Adipocyte (in vitro differentiated cells): ENCODE results near the gene FAM187B.

Experiments
- DNase-seq: peaks from one replicate; pipeline ENCODE4 v3.0.0-alpha.2; 2015; ENCODE audit warnings: low read depth
- H3K27me3 ChIP-seq: replicated peaks from 2 replicates; pipeline ENCODE4 v1.7.0; 2013; ENCODE audit warnings: mild to moderate bottlenecking, low read length, moderate library complexity; ENCODE audit not compliant: control insufficient read depth, insufficient read depth
- H3K36me3 ChIP-seq: 2 replicates; pipeline ENCODE4 v1.7.0; 2013; ENCODE audit warnings: low read length, mild to moderate bottlenecking, moderate library complexity; ENCODE audit not compliant: control insufficient read depth, insufficient read depth, severe bottlenecking
- H3K4me1 ChIP-seq: 2 replicates; pipeline ENCODE4 v1.7.0; 2013; ENCODE audit warnings: mild to moderate bottlenecking, low read length, moderate library complexity; ENCODE audit not compliant: control insufficient read depth, insufficient read depth
- H3K4me3 ChIP-seq: 2 replicates; pipeline ENCODE4 v1.7.0; 2013; ENCODE audit warnings: mild to moderate bottlenecking, low read length, moderate library complexity
- H3K9ac ChIP-seq: 2 replicates; pipeline ENCODE4 v1.7.0; 2013; ENCODE audit warnings: mild to moderate bottlenecking, low read length, moderate library complexity
- H3K9me3 ChIP-seq: 2 replicates; pipeline ENCODE4 v1.7.0; 2013; ENCODE audit warnings: mild to moderate bottlenecking, low read length, moderate library complexity; ENCODE audit not compliant: control insufficient read depth

FAM187B gene

DNA sequence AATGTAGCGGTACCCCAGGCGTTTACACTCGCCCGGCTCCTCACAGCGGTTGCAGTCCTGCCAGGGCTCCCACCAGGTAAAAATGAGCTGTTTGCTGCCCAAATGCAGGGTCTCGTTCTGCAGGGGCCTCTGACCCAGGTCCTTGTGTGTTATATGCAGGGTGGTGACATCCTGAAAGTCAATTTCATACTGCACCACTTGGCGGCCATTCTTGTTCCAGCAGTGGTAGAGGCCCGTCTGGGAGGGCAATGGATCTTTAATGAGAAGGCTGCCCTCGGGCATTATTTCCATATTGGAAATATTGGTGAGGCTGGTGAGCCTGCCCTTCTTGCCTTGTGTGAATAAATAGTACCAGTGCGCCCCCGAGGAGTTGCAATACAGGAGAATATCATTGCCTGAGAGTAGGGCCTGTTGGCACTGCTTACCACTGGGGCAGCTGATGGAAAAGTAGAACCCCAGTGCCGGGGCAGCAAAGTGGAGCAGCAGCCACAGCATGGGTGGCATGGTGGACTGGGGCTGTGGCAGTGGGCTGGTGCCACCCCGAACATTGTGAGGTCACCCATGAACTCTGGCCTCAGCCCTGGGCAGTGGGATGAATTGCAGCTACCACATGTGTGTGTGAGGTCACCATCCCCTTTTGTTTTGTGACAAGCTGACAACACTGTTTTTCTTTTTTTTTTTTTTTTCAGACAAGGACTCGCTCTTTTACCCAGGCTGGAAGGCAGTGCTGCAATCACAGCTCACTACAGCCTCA lies at the start of gene FAM187B:
Gene FAM187B, minus strand, starts transcription at position 563 of the 754 bp plus-strand sequence. Its CDS starts 59 bp downstream, at position 504.
- no peak for DNase-seq
- no peak within 1 kb of the TSS for H3K4me3 ChIP-seq

DNA sequence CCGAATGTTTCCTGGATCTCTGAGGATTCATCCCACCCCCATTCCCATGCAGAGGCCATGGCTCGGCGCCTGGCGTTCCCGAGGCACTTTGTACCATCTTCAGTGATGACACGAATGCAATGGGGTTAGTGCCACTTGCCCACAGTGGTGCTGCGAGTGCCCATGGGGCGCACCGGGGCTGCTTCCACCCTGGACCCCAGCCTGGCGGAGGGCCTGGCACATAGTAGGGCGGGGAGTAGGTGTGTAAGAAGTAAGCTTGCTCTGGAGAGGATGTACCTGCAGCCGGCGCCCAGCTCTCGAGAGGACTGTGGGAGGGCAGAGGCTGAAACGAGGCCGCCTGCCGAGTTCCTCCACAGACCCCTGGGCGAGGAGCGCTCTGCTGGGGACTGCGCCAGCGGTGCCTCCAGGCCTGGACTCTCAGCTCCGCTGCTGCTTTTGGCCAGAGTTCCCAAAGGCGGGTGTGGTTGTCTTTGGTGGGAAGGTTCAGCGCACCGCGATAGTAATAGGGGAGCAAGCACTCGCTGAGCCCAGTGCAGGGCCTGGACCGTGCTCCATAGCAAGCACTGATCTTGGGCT lies 48.3 kb upstream of the FAM187B start:
- Histone ChIP-seq H3K9ac (no peak overlapping the region), H3K36me3 (peaks cover 45% of the 10 kb centered on the region), H3K27me3 (no peaks in the 10 kb centered on the region), H3K4me3 (no peak overlapping the region), H3K9me3 (no peaks in the 10 kb centered on the region), H3K4me1 (peaks cover 20% of the 10 kb centered on the region)
- no peak for DNase-seq

More for the DNA sequence above, at the start of gene FAM187B:
- no peaks in the 10 kb centered on the region for H3K36me3 ChIP-seq
- H3K9ac ChIP-seq = no peak within 1 kb of the TSS
- peaks cover 2% of the 10 kb centered on the region for H3K9me3 ChIP-seq
- peaks cover 32% of the 10 kb centered on the region for H3K27me3 ChIP-seq
- H3K4me1 ChIP-seq = no peaks in the 10 kb centered on the region

DNA sequence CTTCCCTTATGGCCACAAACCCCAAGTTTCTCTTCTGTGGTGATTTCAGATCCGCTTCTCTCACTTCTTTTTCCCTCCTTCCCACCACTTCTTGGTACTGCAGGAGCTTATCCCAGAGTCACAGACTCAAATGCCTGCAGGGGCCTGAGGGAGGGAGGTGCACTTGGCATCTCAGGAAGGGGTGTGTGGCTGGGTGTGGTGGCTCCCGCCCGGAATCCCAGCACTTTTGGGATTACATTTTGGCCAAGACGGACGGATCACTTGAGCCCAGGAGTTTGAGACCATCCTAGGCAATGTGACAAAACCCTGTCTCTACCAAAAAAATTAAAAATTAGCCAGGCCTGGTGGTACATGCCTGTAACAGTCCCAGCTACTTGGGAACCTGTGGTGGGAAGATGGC lies 45.8 kb upstream of the FAM187B start:
- H3K9me3 ChIP-seq = no peaks in the 10 kb centered on the region
- H3K4me1 ChIP-seq = no peaks in the 10 kb centered on the region
- H3K36me3 ChIP-seq = peaks cover 60% of the 10 kb centered on the region
- DNase-seq = no peak
- no peaks in the 10 kb centered on the region for H3K27me3 ChIP-seq
- no peak overlapping the region for H3K4me3 ChIP-seq
- no peak overlapping the region for H3K9ac ChIP-seq

DNA sequence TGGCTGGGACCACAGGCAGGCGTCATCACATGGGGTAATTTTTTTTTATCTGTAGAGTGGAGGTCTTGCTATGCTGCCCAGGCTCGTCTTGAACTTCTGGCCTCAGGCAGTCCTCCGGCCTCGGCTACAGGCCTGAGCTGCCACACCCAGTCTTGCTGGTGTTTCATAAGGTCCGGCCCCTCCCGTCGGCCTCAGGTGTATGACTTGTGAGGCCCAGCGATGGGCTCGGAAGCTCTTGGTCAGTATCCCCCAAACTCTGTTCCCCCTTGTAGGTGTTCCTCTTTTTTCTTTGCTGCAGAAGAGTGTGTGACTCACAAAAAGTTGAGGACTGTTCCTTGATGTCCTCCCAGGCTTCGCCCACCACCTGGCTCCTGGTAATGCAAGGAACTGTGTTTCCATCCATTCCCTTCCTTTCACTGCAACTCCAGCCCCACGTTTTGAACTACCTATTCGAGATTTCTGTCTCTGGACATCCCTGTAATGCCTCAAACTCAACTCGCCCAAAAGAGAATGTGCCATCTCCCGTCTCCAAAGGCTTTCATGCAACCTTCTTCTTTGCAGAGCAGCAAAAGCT lies 45.2 kb upstream of the FAM187B start:
- Histone ChIP-seq H3K36me3 (peaks cover 54% of the 10 kb centered on the region), H3K9me3 (no peaks in the 10 kb centered on the region), H3K4me3 (no peak overlapping the region), H3K27me3 (no peaks in the 10 kb centered on the region), H3K9ac (no peak overlapping the region), H3K4me1 (no peaks in the 10 kb centered on the region)
- no peak for DNase-seq

DNA sequence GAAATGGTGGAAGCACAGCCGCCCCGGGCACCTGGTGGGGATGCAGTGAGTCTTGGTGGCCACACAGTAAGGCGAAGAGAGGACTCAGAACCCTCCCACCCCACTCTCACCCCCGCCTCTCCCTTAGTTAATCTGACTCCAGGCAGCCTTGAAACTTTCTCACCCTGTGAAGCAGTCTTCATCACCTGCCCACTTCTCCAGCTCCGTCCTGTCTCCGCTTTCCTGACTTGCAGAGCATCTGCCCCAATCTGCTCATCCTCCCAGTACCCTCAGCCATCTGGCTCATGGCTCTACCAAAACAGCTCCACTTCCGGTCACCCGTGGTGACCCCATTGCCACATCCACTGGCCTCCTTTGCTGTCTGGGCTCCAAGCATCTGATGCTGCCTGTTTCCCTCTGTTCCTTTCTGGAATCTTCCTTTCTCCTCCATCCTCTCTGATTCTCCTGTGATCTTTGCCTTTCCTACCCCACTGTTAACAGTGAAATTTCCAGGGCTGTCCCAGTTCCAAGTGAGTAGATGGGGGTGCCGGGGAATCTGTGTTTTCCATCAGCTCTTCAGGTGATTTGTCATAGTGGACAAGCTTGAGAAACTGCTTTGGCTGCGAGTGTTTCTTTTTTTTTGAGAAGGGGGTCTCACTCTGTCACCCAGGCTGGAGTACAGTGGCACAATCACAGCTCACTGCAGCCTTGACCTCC lies 44.6 kb upstream of the FAM187B start:
- Histone ChIP-seq H3K4me3 (no peak overlapping the region), H3K9ac (no peak overlapping the region), H3K9me3 (no peaks in the 10 kb centered on the region), H3K36me3 (peaks cover 52% of the 10 kb centered on the region), H3K27me3 (no peaks in the 10 kb centered on the region), H3K4me1 (no peaks in the 10 kb centered on the region)
- DNase-seq = no peak

DNA sequence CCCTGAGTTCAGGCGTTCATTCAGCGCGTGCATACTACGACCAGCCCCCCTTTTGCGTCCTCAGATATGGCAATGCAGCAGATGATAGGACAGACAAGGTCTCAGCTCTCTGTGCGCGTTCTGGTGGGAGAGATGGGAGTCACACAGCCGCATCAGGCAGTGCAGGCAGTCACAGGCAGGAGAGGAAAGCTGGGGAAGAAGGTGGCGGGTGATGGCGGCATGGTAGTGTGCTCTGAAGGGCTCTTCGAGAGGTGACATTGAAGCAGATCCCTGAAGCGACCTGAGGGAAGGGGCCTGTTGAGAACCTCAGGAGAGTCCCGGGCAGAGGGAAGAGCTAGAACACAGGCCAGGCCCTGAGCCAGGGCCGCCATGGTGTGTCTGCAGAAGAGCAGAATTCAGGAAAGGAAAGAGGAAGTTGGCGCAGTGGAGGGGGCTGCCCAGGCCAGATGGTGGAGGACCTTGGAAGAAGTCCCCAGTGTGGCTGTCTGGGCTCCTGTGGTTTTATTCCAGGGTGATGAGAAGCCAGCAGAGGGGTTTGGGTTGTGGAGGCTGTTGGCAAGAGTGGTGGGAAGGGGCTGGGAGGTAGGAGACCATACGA lies 43.7 kb upstream of the FAM187B start:
- Histone ChIP-seq H3K4me3 (no peak overlapping the region), H3K4me1 (no peaks in the 10 kb centered on the region), H3K9ac (no peak overlapping the region), H3K27me3 (no peaks in the 10 kb centered on the region), H3K9me3 (no peaks in the 10 kb centered on the region), H3K36me3 (peaks cover 52% of the 10 kb centered on the region)
- DNase-seq = no peak

DNA sequence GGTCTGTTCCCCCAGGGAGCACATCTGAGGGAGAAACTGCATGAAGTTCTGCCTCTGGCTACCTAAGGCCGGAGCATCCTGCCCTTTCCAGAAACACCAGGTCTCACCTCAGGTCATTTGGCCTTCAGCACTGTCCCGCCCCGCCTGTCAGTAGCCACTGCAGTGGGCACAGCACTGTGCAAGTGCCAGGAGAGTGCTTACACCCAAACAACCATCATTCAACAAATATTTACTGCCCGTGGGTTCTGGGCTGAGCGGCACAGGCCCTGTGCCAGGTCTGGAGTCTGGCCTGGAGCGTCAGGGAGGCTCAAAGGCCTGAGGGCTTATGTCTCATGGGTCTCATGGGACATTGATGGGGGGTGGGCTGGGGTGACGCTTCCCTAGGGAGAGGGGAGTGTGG lies 43.0 kb upstream of the FAM187B start:
- H3K36me3 ChIP-seq = peaks cover 49% of the 10 kb centered on the region

DNA sequence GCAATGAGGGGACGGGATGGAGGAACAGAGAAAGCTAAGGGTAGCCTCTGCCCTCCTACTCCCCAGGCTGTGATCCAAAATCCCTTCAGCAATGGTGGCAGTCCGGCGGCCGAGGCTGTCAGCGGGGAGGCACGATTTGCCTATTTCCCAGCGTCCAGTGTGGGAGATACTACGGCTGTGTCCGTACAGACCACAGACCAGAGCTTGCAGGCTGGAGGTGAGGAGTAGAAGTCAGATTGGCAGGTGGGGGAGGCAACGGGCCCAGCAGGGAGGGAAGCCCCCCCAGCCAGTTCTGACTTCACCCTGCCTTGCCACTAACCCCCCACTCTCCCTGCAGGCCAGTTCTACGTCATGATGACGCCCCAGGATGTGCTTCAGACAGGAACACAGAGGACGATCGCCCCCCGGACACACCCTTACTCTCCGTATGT lies 41.9 kb upstream of the FAM187B start:
- DNase-seq = no peak
- H3K4me1 ChIP-seq = peaks cover 16% of the 10 kb centered on the region
- H3K36me3 ChIP-seq = peaks cover 39% of the 10 kb centered on the region
- no peak overlapping the region for H3K4me3 ChIP-seq
- H3K9ac ChIP-seq = no peak overlapping the region
- H3K27me3 ChIP-seq = no peaks in the 10 kb centered on the region
- H3K9me3 ChIP-seq = no peaks in the 10 kb centered on the region

More for the DNA sequence above, 43.0 kb upstream of the FAM187B start:
- Histone ChIP-seq H3K27me3 (no peaks in the 10 kb centered on the region), H3K4me3 (no peak overlapping the region), H3K9ac (no peak overlapping the region), H3K4me1 (peaks cover 5% of the 10 kb centered on the region), H3K9me3 (no peaks in the 10 kb centered on the region)
- no peak for DNase-seq

DNA sequence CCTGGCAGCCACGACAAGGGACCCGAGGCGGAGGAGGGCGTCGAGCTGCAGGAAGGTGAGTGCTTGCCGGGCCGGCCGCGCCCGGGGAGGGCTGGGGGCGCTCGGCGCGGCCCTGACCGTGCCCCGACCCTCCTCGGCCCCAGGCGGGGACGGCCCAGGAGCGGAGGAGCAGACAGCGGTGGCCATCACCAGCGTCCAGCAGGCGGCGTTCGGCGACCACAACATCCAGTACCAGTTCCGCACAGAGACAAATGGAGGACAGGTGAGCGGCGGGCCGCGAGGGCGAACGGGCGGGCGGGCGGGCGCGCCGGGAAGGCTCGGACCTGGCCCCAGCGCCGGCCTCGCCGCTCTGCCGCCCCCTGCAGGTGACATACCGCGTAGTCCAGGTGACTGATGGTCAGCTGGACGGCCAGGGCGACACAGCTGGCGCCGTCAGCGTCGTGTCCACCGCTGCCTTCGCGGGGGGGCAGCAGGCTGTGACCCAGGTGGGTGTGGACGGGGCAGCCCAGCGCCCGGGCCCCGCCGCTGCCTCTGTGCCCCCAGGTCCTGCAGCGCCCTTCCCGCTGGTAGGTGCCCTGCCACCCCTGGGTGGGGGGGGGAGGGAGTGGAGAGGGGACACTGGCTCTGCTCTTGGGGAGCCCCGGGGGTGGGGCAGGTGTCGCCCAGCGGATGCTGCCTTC lies 41.0 kb upstream of the FAM187B start:
- peaks cover 35% of the 10 kb centered on the region for H3K36me3 ChIP-seq
- H3K4me3 ChIP-seq = peak overlapping the region; percentile 81
- DNase-seq = peak; percentile 81
- peak overlapping the region; percentile 86 for H3K9ac ChIP-seq
- no peaks in the 10 kb centered on the region for H3K27me3 ChIP-seq
- no peaks in the 10 kb centered on the region for H3K9me3 ChIP-seq
- H3K4me1 ChIP-seq = peaks cover 23% of the 10 kb centered on the region

DNA sequence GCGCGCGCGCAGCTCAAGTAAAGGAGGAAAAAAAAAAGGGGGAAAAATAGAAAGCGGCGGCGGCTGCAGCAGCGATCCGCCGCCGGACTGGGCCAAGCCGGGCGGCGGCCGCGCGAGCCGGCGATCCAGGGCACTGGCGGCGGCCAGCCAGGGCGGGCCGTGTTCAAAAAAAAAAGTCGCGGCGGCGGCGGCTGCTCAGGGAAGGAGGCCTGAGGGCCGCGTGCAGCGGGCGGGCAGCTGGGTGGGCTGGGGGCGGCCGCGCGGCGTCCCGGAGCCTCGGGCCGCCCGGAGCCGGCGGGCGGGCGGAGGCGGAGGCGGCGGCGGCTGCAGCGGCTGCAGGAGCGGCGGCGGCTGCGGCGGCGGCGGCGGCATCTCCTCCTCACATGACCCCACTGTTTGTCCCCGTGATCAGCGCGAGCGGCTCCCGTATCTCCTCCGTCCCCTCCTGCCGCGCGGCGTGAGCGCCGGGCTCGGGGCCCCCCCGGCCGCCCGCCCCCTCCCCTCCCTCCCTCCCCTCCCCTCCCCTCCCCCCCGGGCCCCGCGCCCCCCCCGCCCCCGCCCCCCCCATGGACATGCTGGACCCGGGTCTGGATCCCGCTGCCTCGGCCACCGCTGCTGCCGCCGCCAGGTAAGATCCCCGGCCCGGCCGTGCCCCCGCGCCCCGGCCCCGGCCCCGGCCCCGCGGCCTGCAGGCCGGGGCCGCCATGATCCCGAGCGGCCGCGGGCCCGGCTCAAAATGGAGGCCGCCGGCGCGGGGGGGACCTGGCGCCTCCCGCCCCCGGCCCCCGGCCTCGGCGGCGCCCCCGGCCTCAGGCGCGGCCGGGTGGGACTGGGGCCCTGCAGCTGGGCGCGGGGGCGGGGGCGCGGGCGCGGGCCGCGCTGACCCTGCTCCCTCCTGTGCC lies 40.2 kb upstream of the FAM187B start, which contains the start of gene USF2:
Gene USF2, plus strand, starts transcription at position 427 of the 902 bp plus-strand sequence. Its CDS starts 140 bp downstream, at position 567.
- peak; percentile 82 for DNase-seq
- Histone ChIP-seq H3K4me3 (peak within 1 kb of the TSS; percentile 97), H3K36me3 (peaks cover 27% of the 10 kb centered on the region), H3K27me3 (no peaks in the 10 kb centered on the region), H3K4me1 (peaks cover 23% of the 10 kb centered on the region), H3K9me3 (no peaks in the 10 kb centered on the region), H3K9ac (peak within 1 kb of the TSS; percentile 100)
